ENCODE measurements around the gene MYNN. TPM values are rescaled to one million over a fixed set of nuclear protein-coding genes. Genes with fewer than 3 reads are reported as not detected.

The MYNN gene
- total and polyA plus RNA-seq, 2 experiments from 2014 or later = 12.8 to 16.7 TPM

DNA sequence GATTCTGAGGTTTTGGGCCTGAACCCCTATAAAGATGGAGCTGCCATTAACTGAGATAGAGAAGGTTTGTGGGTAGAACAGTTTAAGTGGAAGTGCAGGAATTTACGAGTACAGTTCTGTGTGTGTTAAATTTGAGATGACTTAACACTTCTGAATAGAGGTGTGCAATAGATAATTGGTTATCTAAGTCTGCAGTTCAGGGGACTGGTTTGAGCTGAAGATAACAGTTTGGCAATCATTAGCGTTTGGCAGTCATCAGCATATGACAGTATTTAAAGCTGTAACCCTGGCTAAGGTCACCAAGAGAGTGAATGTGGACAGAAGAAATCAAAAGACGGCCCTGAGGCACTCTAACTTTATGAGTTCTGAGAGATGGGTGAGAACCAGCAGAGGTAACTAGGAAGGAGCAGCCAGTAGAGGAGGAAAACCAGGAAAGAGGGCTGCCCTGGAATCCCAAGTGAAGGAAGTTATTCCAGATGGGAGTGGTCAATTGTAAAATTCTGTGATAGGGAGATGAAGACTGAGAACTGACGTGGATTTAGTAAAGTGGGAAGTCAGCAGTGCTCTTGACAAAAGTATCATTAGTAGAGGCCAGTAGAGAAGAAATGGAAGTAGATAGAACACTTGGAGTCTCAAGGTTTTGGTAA lies 8.1 kb downstream of the MYNN start:
- H3K4me1 ChIP-seq (ENCODE audit: low read depth) = no peaks in the 10 kb centered on the region
- H3K4me3 ChIP-seq = no peak overlapping the region
- no peaks in the 10 kb centered on the region for H3K27me3 ChIP-seq
- H3K27ac ChIP-seq = no peak overlapping the region
- H3K9me3 ChIP-seq (ENCODE audit: low read depth) = no peaks in the 10 kb centered on the region
- DNase-seq (ENCODE audit: low read depth in 1 of 2, low spot score in 1 of 2) = no peak
- H3K36me3 ChIP-seq = peaks cover 93% of the 10 kb centered on the region
- TF ChIP-seq, protein P1, sequence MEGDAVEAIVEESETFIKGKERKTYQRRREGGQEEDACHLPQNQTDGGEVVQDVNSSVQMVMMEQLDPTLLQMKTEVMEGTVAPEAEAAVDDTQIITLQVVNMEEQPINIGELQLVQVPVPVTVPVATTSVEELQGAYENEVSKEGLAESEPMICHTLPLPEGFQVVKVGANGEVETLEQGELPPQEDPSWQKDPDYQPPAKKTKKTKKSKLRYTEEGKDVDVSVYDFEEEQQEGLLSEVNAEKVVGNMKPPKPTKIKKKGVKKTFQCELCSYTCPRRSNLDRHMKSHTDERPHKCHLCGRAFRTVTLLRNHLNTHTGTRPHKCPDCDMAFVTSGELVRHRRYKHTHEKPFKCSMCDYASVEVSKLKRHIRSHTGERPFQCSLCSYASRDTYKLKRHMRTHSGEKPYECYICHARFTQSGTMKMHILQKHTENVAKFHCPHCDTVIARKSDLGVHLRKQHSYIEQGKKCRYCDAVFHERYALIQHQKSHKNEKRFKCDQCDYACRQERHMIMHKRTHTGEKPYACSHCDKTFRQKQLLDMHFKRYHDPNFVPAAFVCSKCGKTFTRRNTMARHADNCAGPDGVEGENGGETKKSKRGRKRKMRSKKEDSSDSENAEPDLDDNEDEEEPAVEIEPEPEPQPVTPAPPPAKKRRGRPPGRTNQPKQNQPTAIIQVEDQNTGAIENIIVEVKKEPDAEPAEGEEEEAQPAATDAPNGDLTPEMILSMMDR (IDR thresholded peaks at IDR 0.05; ENCODE audit: low read depth, low read length) = no peak

DNA sequence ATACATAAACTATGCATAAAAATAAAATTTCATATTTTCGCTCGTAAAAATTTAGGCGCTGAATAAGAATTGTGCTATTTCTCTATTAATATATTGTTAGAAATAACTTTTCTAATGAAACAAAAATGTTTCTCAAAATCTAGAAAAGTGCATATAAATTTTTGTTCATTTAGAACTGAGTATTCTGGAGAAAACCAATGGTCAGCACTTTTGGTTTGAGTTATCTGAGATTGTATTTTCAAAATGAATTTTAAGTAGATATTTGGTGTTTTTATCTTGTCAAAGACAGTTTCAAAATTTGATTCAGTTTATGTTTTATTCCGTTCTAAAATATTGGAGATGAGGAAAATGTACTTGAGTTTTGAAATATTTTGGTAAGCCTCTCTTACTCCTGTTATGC lies 13.9 kb downstream of the MYNN start:
- H3K9me3 ChIP-seq (ENCODE audit: low read depth) = no peaks in the 10 kb centered on the region
- no peak overlapping the region for H3K27ac ChIP-seq
- no peaks in the 10 kb centered on the region for H3K4me1 ChIP-seq (ENCODE audit: low read depth)
- TF ChIP-seq, protein P1 (IDR thresholded peaks at IDR 0.05; ENCODE audit: low read depth, low read length) = no peak
- H3K27me3 ChIP-seq = no peaks in the 10 kb centered on the region
- peaks cover 58% of the 10 kb centered on the region for H3K36me3 ChIP-seq
- no peak overlapping the region for H3K4me3 ChIP-seq
- DNase-seq (ENCODE audit: low read depth in 1 of 2, low spot score in 1 of 2) = no peak

GRCh38 chr3:169787791-169788190 lies 14.6 kb downstream of the MYNN start:
- H3K36me3 ChIP-seq = peaks cover 51% of the 10 kb centered on the region
- H3K4me3 ChIP-seq = no peak overlapping the region
- no peaks in the 10 kb centered on the region for H3K9me3 ChIP-seq (ENCODE audit: low read depth)
- H3K27me3 ChIP-seq = no peaks in the 10 kb centered on the region
- TF ChIP-seq, protein P1 (IDR thresholded peaks at IDR 0.05; ENCODE audit: low read depth, low read length) = no peak
- H3K27ac ChIP-seq = no peak overlapping the region
- H3K4me1 ChIP-seq (ENCODE audit: low read depth) = no peaks in the 10 kb centered on the region
- no peak for DNase-seq (ENCODE audit: low read depth in 1 of 2, low spot score in 1 of 2)

DNA sequence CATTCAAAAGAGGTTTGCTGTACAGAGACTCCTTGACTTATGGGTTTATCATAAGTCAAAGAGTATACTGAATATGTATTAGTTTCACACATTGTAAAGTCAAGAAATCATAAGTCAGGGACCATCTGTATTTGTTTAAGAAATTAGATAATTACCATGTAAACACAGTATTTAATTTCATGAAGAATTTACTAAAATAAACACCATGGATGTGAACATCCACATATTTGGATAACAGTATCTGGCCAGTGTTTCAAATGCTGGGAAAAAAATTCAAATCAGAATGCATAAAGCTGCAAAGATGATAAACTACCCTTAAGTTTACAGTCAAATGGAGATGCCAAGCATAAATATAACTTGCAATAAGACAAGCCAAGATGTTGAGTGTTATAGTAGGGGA lies 17.0 kb downstream of the MYNN start:
- Histone ChIP-seq H3K4me1 (ENCODE audit: low read depth) (no peaks in the 10 kb centered on the region), H3K27ac (no peak overlapping the region), H3K27me3 (no peaks in the 10 kb centered on the region), H3K36me3 (peaks cover 33% of the 10 kb centered on the region), H3K9me3 (ENCODE audit: low read depth) (no peaks in the 10 kb centered on the region), H3K4me3 (no peak overlapping the region)
- TF ChIP-seq, protein P1 (IDR thresholded peaks at IDR 0.05; ENCODE audit: low read depth, low read length) = no peak
- no peak for DNase-seq (ENCODE audit: low read depth in 1 of 2, low spot score in 1 of 2)

- DNase-seq (ENCODE audit: low read depth in 1 of 2, low spot score in 1 of 2) = peak in 1 of 2 donors; percentile 6
- TF ChIP-seq, protein P1 (IDR thresholded peaks at IDR 0.05; ENCODE audit: low read depth, low read length) = no peak
- peaks cover 26% of the 10 kb centered on the region for H3K36me3 ChIP-seq
- no peak overlapping the region for H3K27ac ChIP-seq
- H3K4me3 ChIP-seq = no peak overlapping the region
- H3K4me1 ChIP-seq (ENCODE audit: low read depth) = no peaks in the 10 kb centered on the region
- H3K27me3 ChIP-seq = no peaks in the 10 kb centered on the region
- H3K9me3 ChIP-seq (ENCODE audit: low read depth) = no peaks in the 10 kb centered on the region
Measured at GRCh38 chr3:169790687-169791429, 17.7 kb downstream of the MYNN start.
